Karpas-422 (cell line): ENCODE measurements around the gene CCDC18. TPM values are rescaled to one million over a fixed set of nuclear protein-coding genes. Genes with fewer than 3 reads are reported as not detected.
"Not testable (repeated sequence)": the region's sequence is repeated elsewhere in the genome, so short reads cannot be mapped to it uniquely, and the experiment has no call there.

ENCODE experiments used
- DNase-seq: peaks from one replicate; pipeline ENCODE4 v3.0.0-alpha.2; 2015
- H2AFZ ChIP-seq: fragments of 200-600 bp; sonication (generic); 2 replicates; pipeline ENCODE4 v1.6.1; 2014; ENCODE audit warnings: antibody characterized with exemption, low read length, mixed read lengths
- H3K27ac ChIP-seq: fragments of 200-600 bp; sonication (generic); 2 replicates; pipeline ENCODE4 v1.5.1; 2014; ENCODE audit warnings: mild to moderate bottlenecking, low read length, moderate library complexity
- H3K27me3 ChIP-seq: fragments of 200-600 bp; sonication (generic); 2 replicates; pipeline ENCODE4 v1.6.1; 2014; ENCODE audit warnings: low read length, mixed read lengths
- H3K36me3 ChIP-seq: fragments of 200-600 bp; sonication (generic); 2 replicates; pipeline ENCODE4 v1.6.1; 2014; ENCODE audit warnings: low read length, mixed read lengths; ENCODE audit not compliant: insufficient read depth
- H3K4me1 ChIP-seq: fragments of 200-600 bp; sonication (generic); 2 replicates; pipeline ENCODE4 v1.6.1; 2014; ENCODE audit warnings: mild to moderate bottlenecking, low read length, mixed read lengths
- H3K4me2 ChIP-seq: fragments of 200-600 bp; sonication (generic); 2 replicates; pipeline ENCODE4 v1.6.1; 2014; ENCODE audit warnings: low read length, low read depth, mild to moderate bottlenecking; ENCODE audit not compliant: poor library complexity, severe bottlenecking
- H3K4me3 ChIP-seq: fragments of 200-600 bp; sonication (generic); 2 replicates; pipeline ENCODE4 v1.5.1; 2014; ENCODE audit warnings: mild to moderate bottlenecking, antibody characterized with exemption, low read length, mixed read lengths
- H3K79me2 ChIP-seq: fragments of 200-600 bp; sonication (generic); 2 replicates; pipeline ENCODE4 v1.6.1; 2014; ENCODE audit warnings: mild to moderate bottlenecking, low read length, mixed read lengths
- H3K9ac ChIP-seq: fragments of 200-600 bp; sonication (generic); 2 replicates; pipeline ENCODE4 v1.6.0; 2014; ENCODE audit warnings: low read length
- H3K9me2 ChIP-seq: fragments of 200-600 bp; sonication (generic), shearing (Covaris generic); replicated peaks from 2 replicates; pipeline ENCODE4 v1.6.0; 2014; ENCODE audit warnings: mild to moderate bottlenecking, low read length, moderate library complexity; ENCODE audit not compliant: insufficient read depth
- H3K9me3 ChIP-seq: fragments of 300-700, 200-600 bp; sonication (generic); 2 replicates; pipeline ENCODE4 v1.6.1; 2014; ENCODE audit warnings: low read length, mixed read lengths
- H4K20me1 ChIP-seq: fragments of 200-600 bp; sonication (generic); 2 replicates; pipeline ENCODE4 v1.6.1; 2014; ENCODE audit warnings: mild to moderate bottlenecking, antibody characterized with exemption, low read length, low read depth; ENCODE audit not compliant: insufficient read depth
- total RNA-seq: library from RNA; depleted of rRNA; stranded (reverse); fragments of >200 nt; shearing (Covaris generic); gene quantifications from 2 replicates; pipeline ENCODE4 v1.2.3, GENCODE V29; 2014; ENCODE audit warnings: low replicate concordance

The CCDC18 gene
- total RNA-seq, 1 experiment from 2014 or later, result 29.1 TPM

DNA sequence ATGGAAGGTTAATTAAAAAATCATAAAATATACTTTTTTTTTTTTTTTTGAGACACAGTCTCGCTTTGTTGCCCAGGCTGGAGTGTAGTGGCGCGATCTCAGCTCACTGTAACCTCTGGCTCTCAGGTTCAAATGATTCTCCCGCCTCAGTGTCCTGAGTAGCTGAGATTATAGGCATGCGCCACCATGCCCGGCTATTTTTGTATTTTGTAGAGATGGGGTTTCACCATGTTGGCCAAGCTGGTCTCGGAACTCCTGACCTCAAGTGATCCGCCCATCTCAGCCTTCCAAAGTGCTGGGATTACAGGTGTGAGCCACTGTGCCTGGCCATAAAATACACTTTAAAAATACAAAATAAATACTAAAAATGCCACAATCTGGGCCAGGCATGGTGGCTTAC is 17.2 kb upstream of the CCDC18 start:
- not testable (repeated sequence) for H3K36me3 ChIP-seq, H3K9ac ChIP-seq, DNase-seq, H3K9me2 ChIP-seq, H3K27ac ChIP-seq, H2AFZ ChIP-seq, H3K4me3 ChIP-seq, H4K20me1 ChIP-seq, H3K4me2 ChIP-seq, H3K4me1 ChIP-seq, H3K27me3 ChIP-seq, H3K9me3 ChIP-seq
- H3K79me2 ChIP-seq, result peaks cover 73% of the 10 kb centered on the region

DNA sequence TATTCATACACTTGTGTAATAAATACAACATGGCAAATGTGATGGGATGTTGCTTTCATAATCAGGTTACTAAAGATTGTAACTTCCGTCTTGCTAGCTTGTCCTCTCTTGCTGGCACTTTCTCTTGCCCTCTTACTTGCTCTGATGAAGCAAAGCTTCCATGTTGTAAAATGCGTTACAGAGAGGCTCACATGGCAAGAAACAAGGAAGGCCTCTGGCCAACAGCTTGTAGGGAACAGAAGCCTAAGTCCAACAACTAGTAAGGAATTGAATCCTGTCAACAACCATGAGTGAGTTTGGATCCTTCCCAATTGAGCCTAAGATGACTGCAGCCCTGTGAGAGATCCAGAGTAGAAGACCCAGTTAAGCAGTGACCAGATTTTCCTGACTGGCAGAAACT is 15.7 kb upstream of the CCDC18 start:
- Histone ChIP-seq H3K4me1 (peaks cover 9% of the 10 kb centered on the region), H2AFZ (no peak overlapping the region), H3K4me2 (no peak overlapping the region), H3K79me2 (peaks cover 82% of the 10 kb centered on the region), H3K36me3 (peaks cover 6% of the 10 kb centered on the region; the same call in 1 of the 2 replicates), H3K27ac (no peak overlapping the region), H3K9me3 (no peaks in the 10 kb centered on the region), H4K20me1 (no peaks in the 10 kb centered on the region), H3K9me2 (no peaks in the 10 kb centered on the region), H3K9ac (no peak overlapping the region), H3K27me3 (no peaks in the 10 kb centered on the region), H3K4me3 (no peak overlapping the region)
- DNase-seq, result no peak

DNA sequence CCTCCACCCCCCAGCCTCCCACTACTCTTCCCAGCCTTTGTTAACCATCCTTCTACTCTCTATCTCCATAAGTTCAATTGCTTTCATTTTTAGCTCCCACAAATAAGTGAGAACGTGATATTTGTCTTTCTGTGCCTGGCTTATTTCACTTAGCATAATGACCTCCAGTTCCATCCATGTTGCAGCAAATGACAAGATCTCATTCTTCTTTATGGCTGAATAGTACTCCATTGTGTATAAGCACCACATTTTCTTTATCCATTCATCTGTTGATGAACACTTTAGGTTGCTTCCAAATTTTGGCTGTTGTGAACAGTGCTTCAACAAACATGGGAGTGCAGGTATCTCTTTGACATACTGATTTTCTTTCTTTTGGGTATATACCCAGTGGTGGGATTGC is 14.6 kb upstream of the CCDC18 start:
- H4K20me1 ChIP-seq, H3K9me3 ChIP-seq, H3K9me2 ChIP-seq, H3K9ac ChIP-seq, H3K27ac ChIP-seq, H2AFZ ChIP-seq, H3K4me1 ChIP-seq, H3K4me2 ChIP-seq, H3K4me3 ChIP-seq, DNase-seq, H3K27me3 ChIP-seq, H3K36me3 ChIP-seq: not testable (repeated sequence)
- peaks cover 91% of the 10 kb centered on the region for H3K79me2 ChIP-seq

DNA sequence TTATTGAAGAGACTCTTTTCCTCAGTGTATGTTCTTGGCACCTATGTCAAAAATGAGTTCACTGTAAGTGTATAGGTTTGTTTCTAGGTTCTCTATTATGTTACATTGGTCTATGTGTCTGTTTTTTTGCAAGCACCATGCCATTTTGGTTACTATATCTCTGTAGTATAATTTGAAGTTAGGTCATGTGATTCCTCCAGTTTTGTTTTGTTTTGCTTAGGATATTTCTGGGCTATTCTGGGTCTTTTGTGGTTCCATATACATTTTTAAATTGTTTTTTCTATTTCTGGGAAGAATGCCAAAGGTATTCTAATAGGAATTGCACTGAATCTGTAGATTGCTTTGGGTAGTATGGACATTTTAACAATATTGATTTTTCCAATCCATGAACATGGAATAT is 13.5 kb upstream of the CCDC18 start:
- Histone ChIP-seq H4K20me1 (no peaks in the 10 kb centered on the region), H3K27me3 (no peaks in the 10 kb centered on the region), H3K4me2 (no peak overlapping the region), H3K9me2 (no peaks in the 10 kb centered on the region), H3K4me1 (peaks cover under 1% of the 10 kb centered on the region), H3K79me2 (peaks cover 91% of the 10 kb centered on the region), H2AFZ (no peak overlapping the region), H3K27ac (no peak overlapping the region), H3K9ac (no peak overlapping the region), H3K4me3 (no peak overlapping the region), H3K9me3 (no peaks in the 10 kb centered on the region), H3K36me3 (peaks cover 7% of the 10 kb centered on the region)
- DNase-seq, result no peak

DNA sequence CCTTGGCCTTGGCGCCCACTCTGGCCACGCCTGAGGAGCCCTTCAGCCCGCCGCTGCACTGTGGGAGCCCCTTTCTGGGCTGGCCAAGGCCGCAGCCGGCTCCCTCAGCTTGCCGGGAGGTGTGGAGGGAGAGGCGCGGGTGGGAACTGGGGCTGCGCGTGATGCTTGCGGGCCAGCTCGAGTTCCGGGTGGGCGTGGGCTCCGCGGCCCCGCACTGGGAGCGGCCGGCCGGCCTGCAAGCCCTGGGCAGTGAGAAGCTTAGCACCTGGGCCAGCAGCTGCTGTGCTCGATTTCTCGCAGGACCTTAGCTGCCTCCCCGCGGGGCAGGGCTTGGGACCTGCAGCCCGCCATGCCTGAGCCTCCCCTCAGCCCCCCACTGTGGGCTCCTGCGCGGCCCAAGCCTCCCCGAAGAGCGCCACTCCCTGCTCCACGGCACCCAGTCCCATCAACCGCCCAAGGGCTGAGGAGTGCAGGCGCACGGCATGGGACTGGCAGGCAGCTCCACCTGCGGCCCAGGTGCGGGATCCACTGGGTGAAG is 10.3 kb upstream of the CCDC18 start:
- not testable (repeated sequence) for H3K27me3 ChIP-seq, DNase-seq, H3K4me3 ChIP-seq, H4K20me1 ChIP-seq, H3K4me2 ChIP-seq, H3K27ac ChIP-seq, H3K9ac ChIP-seq, H3K9me3 ChIP-seq, H2AFZ ChIP-seq, H3K9me2 ChIP-seq, H3K4me1 ChIP-seq
- H3K79me2 ChIP-seq, result peaks cover 91% of the 10 kb centered on the region
- H3K36me3 ChIP-seq, result peaks cover 18% of the 10 kb centered on the region

DNA sequence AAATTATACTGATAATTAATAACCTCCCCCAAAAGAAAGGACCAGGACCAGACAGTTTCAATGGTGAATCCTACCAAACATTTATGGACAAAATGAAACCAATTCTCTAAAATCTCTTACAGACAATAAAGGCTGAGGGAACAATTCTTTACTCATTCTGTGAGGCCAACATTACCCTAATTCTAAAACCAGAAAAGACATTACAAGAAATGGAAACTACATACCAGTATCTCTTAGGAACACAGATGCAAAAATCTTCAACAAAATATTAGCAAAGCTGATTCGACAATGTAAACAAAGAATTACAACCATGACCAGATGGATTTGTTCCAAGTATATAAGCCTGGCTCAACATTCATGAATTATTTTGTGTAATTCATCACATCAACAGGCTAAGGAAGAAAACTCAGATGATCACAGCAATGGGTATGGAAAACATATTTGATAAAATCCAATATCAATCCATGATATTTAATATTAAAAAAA is 8.9 kb upstream of the CCDC18 start:
- no peak overlapping the region for H3K27ac ChIP-seq

DNA sequence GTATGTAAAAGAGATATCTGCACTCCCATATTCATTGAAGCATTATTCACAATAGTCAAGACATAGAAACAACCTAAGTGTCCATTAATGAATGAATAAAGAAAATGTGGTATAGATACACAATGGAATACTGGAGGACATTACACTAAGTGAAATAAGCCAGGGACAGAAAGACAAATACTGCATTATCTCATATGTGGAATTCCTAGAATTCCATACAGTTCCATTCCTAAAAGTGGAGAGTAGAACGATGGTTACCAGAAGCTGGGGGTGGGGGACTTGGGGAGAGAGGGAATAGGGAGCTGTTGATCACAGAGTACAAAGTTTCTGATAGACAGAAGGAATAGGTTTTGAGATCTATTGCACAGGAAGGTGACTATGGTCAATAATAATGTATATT is 7.7 kb upstream of the CCDC18 start:
- H3K9ac ChIP-seq, result no peak overlapping the region
- H3K27ac ChIP-seq, result no peak overlapping the region
- no peaks in the 10 kb centered on the region for H3K9me2 ChIP-seq
- no peak overlapping the region for H3K4me3 ChIP-seq
- no peak overlapping the region for H3K4me2 ChIP-seq
- peaks cover 25% of the 10 kb centered on the region for H3K36me3 ChIP-seq
- H3K9me3 ChIP-seq, result no peaks in the 10 kb centered on the region
- no peak overlapping the region for H2AFZ ChIP-seq
- H3K27me3 ChIP-seq, result no peaks in the 10 kb centered on the region
- DNase-seq, result no peak
- H4K20me1 ChIP-seq, result no peaks in the 10 kb centered on the region
- H3K79me2 ChIP-seq, result peaks cover 93% of the 10 kb centered on the region
- peaks cover 3% of the 10 kb centered on the region; the same call in 1 of the 2 replicates for H3K4me1 ChIP-seq

More for the DNA sequence above, 8.9 kb upstream of the CCDC18 start:
- no peaks in the 10 kb centered on the region for H3K4me1 ChIP-seq
- no peaks in the 10 kb centered on the region for H3K9me3 ChIP-seq
- no peak overlapping the region for H2AFZ ChIP-seq
- no peak for DNase-seq
- H3K4me3 ChIP-seq, result no peak overlapping the region
- H3K9me2 ChIP-seq, result no peaks in the 10 kb centered on the region
- no peak overlapping the region for H3K9ac ChIP-seq
- peaks cover 25% of the 10 kb centered on the region for H3K36me3 ChIP-seq
- no peaks in the 10 kb centered on the region for H4K20me1 ChIP-seq
- H3K79me2 ChIP-seq, result peaks cover 93% of the 10 kb centered on the region
- no peak overlapping the region for H3K4me2 ChIP-seq
- no peaks in the 10 kb centered on the region for H3K27me3 ChIP-seq

DNA sequence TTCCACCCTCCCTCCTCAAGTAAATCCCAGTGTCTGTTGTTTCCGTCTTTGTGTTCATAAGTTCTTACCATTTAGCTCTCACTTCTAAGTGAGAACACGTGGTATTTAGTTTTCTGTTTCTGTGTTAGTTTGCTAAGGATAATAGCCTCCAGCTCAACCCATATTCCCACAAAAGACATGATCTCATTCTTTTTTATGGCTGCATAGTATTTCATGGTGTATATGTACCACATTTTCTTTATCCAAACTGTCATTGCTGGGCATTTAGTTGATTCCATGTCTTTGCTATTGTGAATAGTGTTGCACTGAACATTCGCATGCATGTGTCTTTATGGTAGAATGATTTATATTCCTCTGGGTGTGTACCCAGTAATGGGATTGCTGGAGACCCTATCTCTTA is 5.9 kb upstream of the CCDC18 start:
- not testable (repeated sequence) for H4K20me1 ChIP-seq, H3K4me3 ChIP-seq, H3K27ac ChIP-seq

More for the DNA sequence above, 5.9 kb upstream of the CCDC18 start:
- H3K9me2 ChIP-seq, DNase-seq, H3K4me2 ChIP-seq, H3K9me3 ChIP-seq, H3K9ac ChIP-seq, H2AFZ ChIP-seq, H3K27me3 ChIP-seq: not testable (repeated sequence)
- Histone ChIP-seq H3K79me2 (peaks cover 93% of the 10 kb centered on the region), H3K4me1 (peaks cover 14% of the 10 kb centered on the region), H3K36me3 (peaks cover 22% of the 10 kb centered on the region)
